UCSD-AML1 (cell line): Measurements from ENCODE around the gene IL26.

Source experiments
- DNase-seq: peaks from one replicate; lab custom pipeline; 2025; ENCODE audit not compliant: unreplicated experiment; lab: John Stamatoyannopoulos, UW

Gene IL26, protein sequence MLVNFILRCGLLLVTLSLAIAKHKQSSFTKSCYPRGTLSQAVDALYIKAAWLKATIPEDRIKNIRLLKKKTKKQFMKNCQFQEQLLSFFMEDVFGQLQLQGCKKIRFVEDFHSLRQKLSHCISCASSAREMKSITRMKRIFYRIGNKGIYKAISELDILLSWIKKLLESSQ

DNA sequence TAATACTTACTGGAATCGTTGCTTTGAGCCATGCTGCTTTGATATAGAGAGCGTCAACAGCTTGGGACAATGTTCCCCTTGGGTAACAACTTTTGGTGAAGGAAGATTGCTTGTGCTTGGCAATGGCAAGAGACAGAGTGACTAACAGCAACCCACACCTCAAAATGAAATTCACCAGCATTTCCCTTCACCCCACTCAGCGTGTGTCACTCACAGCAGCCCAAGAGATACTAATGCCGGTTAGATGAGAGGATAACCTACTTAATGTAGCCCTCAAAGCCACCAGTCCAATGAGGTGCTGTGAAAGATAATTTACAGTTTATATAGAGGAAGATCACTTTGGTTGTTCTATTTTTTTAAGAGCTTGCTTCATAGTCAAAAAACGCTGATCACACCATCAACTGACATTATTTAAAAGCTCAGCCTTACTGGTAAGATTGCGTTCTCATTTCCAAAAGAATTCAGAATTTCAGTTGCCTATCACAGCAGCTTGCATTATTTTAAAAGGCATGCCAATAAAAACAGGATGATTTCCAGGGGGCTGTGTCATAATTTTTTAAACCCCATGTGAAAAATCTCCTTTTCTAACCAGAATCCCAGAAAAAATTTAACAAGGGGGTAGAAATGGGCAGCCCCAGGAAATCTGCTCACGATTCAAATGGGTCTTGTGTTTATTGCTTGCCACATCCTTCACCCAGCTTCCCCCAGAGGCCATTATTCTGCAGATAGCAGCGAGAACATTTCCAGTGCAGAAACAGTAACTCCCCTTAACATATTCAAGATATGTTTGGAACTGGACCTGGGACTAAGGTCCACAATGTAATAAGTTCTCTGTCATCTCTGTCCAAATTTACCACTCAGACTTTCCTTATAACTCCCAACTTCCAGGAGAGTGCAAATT lies at the start of gene IL26:
IL26 (minus strand) TSS at position 235 of the 901 bp plus-strand sequence; CDS start at position 181, 54 bp downstream.
- DNase-seq = no peak

DNA sequence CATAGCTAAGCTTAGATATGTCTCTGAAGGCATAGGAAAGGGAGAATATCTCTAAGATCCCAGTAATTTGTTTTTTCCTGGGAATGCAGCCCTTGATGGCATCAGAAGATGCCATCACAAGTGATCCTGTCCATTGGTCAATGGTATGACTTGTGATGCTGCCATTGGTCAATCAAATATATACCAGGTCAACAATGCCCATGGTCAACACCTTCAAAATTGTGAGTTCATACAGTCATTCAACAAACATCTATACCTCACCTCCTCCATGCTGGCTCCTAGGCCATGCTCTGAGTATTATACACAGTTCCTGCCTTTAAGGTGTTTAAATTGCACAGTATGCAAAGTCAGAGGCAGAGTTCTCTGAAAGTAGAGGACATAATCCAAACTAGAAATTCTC lies 47.1 kb upstream of the IL26 start:
- no peak for DNase-seq

DNA sequence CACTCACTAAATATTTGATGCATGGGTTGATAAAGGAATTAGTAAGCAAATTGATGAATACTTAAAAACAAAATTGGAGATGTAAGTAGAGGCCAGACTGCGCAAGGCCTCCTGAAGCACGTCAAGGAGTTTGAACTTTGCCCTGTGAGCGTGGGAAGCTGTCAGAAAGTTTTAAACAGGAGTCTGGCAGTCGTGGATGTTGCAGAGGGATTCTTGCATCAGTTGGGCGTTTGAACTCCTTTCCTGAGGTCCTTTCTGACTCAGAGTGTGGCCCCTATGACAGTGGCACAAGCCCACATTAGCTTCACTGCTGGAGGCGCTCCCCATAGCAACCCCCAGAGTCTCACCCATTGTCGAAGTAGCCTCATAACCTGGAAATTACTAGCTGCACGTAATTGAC lies 45.7 kb upstream of the IL26 start:
- no peak for DNase-seq

- no peak for DNase-seq
Observed at GRCh38 chr12:68270358-68270757, 44.7 kb upstream of the IL26 start.

DNA sequence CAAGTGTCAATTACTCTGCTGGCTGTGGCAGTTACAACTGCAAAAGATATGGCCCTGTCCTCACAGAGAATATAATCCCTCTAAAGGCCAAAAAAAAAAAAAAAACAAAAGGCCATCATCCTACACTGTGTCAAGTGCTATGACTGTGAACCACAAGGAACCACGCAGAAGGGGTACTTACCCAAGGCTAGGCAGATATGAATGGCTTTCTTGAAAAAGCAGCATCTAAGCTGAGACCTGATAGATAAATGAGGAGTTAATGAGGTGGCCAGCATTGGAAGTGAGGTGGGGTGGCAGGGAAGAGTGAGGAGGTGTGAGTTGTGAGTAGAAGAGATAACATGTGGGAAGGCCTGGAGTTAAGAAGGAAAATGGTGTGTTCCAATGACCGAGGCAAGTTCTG lies 44.2 kb upstream of the IL26 start:
- no peak for DNase-seq

GRCh38 chr12:68268967-68269366 lies 43.4 kb upstream of the IL26 start:
- no peak for DNase-seq

DNA sequence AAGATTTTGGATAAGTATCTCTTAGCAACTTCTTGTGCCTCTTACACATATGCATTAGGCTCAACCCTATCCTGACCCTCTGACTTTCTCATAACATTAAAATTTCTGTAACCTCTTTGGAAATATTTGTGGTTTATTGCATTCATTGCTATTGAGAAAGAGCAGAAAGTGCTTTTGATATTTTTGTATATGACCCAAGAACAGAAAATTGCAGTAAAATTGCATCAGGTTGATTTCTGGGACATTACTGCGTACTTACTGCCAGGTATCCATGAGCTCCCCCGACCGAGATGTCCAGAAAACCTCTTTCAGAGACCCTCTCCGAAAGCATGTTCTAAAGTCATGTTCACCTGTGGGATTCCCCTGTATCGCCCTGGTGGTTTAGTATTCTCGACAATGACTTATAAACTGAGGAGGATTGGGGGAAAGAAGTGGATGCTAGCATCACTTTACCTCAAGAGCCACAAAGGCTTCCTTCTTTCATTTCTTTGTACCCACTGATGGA lies 42.3 kb upstream of the IL26 start:
- no peak for DNase-seq

DNA sequence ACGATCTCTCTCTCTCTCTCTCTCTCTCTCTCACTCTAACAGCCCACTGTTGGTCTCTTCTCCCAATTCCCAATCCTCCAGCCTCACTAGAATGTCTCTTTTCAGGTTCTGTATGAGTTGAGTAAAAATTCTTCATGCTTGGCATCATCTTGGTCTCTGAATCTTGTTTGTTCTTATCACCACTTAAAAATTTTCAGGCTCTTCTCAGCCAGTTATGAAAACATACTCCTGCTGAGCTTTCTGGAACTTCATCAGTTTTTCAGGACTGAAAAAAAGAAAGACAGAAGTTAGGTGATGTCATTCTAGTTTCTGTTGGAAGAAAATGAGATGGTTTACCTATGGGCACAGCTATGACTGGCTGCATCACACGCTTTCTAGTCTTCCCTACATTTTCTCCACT lies 39.2 kb upstream of the IL26 start:
- DNase-seq = no peak

- no peak for DNase-seq
Observed at GRCh38 chr12:68264158-68264855, 38.7 kb upstream of the IL26 start.

- DNase-seq = no peak
Observed at GRCh38 chr12:68263366-68263765, 37.8 kb upstream of the IL26 start.

GRCh38 chr12:68261896-68262295 lies 36.3 kb upstream of the IL26 start:
- no peak for DNase-seq

DNA sequence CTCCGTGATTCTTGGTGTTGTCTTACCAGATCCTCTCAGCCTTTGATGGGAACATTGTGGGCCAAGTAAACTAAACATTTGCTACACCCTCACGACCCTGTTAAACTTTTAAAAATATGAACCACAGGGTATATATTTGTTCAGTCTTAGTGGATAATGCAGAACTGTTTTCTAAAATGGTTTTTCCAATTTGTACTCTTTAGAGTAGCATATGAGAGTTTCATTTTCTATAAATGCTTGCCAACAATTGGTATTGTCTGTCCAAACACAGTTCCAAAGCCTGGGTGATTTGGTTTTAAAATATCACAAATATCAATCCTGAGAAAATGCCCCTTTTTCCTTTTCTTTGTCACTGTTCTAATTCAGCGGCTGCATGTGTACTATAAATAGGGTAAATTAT lies 34.5 kb upstream of the IL26 start:
- DNase-seq = no peak

DNA sequence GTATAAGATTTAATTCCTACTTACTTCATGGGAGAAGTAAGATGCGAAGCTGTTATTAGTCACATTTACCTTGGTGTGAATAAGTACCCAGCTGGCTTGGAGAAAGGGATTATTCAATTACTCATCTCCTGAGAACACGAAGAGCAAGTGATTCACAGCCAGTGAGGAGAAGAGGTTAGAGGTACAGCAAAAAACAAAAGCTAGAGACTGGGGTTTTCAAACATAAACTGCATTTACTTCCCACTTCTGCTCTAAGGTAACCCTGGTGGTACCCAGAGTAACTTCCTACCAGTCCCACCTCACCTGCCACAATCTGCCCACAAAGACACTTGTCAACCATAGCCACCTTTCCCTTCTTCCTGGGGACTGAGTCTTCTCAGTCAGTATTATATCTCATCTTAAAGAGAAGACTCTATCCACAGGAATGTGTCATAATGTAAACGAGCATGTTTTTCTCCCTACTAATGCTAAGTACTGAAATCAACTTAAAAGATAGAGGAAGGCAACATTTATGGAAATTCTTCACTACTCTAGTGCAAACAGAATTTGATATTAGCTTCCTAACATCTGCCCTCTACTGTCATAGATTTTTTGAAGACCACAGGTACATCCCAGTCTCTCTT lies 33.8 kb upstream of the IL26 start:
- no peak for DNase-seq

- DNase-seq = no peak
Observed at GRCh38 chr12:68253504-68253903, 27.9 kb upstream of the IL26 start, which contains the start of gene IL22. IL22 (minus strand) TSS chr12:68253604; CDS start chr12:68253448, 156 bp downstream.

DNA sequence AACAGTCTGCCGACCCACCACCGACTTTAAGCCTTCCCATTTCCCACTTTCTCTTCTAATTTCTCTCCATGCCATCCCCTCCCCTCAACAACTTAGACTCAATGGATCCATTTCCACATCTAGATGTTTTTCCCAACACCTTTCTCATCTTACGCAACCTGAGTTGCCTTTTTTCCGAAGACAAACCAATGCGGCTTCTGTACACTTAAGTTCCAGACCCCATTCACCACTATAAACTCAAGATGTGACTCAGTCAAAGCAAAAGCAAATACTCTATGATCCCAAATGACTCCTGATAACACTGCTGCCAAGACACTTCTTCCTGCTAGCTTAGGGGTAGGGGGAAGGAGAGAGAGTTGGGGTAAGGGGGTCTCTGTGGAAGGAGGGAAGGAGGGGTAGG lies 26.5 kb upstream of the IL26 start:
- DNase-seq = no peak

- DNase-seq = no peak
Observed at GRCh38 chr12:68250454-68250853, 24.8 kb upstream of the IL26 start.

- DNase-seq = no peak
Observed at GRCh38 chr12:68247785-68248184, 22.2 kb upstream of the IL26 start.

- DNase-seq = no peak
Observed at GRCh38 chr12:68246350-68246749, 20.7 kb upstream of the IL26 start.

DNA sequence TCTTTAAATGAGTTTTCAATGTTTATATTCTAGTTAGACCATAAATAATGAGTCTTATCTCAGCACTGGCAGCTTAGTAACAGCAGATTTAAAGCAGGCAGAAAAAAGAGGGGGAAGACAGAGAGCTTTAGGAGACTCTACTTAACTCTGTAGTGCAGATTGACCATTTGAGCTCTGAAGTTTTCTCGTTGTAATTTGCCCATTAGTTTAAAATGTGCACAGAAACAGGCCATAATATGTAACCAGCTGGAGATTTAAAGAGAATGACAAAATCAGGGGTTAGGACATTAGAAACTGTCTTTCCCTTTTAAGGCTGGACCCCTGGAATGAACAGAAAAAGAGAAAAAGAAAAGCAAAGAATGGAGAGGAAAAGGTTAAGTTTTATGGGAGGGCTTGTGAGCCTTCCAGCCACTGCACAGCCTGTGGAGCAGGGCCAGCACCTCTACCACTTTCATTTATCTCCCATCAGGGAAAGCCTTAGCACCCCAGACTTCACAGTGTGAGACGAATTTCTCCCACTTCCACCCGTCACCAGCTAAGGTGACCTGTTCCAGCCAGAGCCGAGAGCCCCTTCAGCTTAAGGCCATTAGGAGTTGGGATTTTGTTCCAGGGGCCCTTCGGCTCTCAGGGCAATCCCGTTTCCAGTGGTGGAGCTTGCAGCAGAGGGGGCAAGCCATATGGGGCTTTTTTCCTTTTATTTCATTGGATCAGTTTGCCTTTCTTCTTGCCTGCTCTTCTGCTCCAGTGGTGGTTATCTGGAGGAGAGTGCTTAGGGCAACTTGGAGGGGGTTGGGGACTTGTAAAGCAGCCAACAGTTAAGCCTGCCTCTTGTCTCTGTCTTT lies 19.8 kb upstream of the IL26 start:
- DNase-seq = no peak

DNA sequence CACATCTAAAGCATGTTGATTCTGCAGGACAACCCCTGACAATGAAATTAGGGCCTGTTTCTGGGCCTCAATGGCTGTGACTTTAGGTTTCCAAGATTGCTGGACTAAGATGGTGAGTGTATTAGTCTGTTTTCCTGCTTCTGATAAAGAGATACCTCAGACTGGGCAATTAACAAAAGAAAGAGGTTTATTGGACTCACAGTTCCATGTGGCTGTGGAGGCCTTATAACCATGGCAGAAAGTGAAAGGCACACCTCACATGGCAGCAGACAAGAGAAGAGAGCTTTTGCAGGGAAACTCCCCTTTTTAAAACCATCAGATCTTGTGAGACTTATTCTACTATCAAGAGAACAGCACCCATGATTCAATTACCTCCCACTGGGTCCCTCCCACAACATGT lies 17.2 kb upstream of the IL26 start:
- no peak for DNase-seq
